GM21825 (cell line): Measurements from ENCODE around the gene PGRMC2.
A peak's percentile ranks its signal among the peaks of the same experiment; 100 is the strongest.

Experiments used
- ATAC-seq: cut with Tn5 transposase; IDR thresholded peaks from one replicate; pipeline ENCODE4 v1.9.1; 2021; ENCODE audit warnings: mild to moderate bottlenecking, moderate library complexity; ENCODE audit not compliant: unreplicated experiment

PGRMC2 gene

DNA sequence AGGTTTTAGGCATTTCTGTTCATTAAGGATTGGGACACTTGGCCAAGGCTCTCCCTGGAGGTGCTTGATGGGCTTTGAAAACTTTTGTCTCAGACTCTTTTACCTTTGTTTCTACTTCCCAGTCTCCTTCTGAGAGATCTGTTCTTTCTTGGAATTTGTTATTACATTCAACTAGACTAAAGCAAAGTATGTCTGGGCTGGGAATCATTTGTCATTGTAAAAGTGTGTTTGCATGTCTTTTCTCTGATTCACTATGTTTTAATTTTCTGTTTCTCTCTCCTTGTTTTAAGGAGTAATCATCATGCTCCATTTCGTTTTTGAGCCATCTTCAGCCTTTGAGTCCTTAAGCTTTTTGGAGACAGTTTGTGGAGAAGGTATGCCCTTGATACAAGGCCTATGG lies 12.2 kb upstream of the PGRMC2 start:
- no peak for ATAC-seq

DNA sequence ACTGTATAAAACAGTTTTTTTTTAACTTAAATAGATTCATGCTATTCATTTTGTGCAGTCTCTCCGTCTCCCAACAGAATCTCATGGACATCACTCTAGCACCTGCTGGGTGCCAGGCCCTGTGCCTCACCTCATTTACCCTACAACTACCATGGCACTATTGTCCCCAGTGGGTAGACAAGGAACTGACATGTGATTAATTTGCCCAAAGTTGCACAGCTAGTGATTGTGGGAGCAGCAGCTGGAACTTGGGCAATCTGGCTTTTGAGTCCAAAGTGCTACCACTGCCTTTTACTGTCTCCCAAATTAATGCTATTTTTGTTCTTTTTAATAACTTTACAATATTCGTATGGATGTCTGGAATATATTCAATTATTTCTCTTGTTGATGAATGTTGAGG lies 11.2 kb upstream of the PGRMC2 start:
- no peak for ATAC-seq

GRCh38 chr4:128298146-128298758 lies 10.6 kb upstream of the PGRMC2 start:
- no peak for ATAC-seq

DNA sequence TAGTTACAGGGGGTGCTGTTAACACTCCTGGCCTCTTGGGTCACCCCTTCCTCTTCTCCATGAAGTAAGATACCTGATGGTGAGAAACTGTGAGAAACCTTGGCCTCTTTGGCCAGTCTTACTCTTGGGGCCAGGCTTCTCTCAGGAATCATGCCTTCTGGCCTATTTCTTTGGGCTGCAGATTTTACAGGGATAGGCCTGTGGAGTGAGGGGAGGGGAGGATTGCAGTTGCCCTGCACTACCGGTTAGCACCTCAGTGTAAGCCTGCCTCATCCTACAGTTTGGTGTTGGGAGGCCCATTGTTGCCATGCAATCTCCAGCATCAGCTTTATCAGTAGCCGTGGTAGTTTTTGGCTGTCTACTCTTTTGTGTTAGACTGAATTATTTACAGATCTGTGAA lies 7.6 kb upstream of the PGRMC2 start:
- ATAC-seq: no peak

DNA sequence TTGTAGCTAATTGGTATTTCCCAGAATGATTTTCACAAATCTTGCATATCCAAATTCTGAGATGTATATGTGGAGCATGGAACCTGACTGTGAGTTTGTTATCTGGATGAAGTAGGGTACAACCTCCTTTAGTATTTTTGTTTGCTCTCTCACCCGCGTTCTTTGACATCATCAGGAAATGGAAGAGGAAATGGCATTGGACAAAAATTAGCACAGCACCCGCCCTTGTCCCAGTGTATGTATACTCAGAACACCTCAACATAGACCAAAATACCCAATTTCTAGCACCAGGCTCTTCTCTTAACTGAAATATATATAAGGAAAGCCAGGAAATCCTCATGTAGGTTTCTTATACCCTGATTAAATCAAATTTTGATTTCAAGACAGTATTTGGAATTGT lies 6.9 kb upstream of the PGRMC2 start:
- no peak for ATAC-seq

GRCh38 chr4:128292349-128292748 lies 4.7 kb upstream of the PGRMC2 start:
- no peak for ATAC-seq

GRCh38 chr4:128291096-128291495 lies 3.5 kb upstream of the PGRMC2 start:
- no peak for ATAC-seq

DNA sequence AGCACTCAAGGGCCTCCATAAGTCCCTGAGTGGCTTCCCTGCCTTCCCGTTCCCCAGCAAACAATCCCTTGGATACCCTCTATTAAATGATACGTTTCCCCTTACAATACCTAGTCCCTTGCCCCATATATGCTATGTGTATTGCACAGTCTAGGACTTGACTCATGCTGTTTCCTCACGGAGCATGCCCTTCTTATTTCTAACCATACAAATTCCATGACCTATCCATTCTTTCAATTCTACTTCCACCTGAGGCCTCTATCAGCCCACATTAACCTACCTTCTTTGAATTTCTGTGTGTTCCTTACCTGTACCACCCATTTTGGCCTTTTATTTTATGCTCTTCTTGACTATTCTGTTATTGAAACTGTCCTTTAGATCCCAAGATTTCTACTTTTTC lies 2.9 kb upstream of the PGRMC2 start:
- ATAC-seq: no peak

- no peak for ATAC-seq
Measured at GRCh38 chr4:128289523-128290158, 2.0 kb upstream of the PGRMC2 start.

GRCh38 chr4:128288689-128289106 lies 1.1 kb upstream of the PGRMC2 start:
- no peak for ATAC-seq

- peak; percentile 82 for ATAC-seq
Measured at GRCh38 chr4:128287871-128288688, 467 bp upstream of the PGRMC2 start.

DNA sequence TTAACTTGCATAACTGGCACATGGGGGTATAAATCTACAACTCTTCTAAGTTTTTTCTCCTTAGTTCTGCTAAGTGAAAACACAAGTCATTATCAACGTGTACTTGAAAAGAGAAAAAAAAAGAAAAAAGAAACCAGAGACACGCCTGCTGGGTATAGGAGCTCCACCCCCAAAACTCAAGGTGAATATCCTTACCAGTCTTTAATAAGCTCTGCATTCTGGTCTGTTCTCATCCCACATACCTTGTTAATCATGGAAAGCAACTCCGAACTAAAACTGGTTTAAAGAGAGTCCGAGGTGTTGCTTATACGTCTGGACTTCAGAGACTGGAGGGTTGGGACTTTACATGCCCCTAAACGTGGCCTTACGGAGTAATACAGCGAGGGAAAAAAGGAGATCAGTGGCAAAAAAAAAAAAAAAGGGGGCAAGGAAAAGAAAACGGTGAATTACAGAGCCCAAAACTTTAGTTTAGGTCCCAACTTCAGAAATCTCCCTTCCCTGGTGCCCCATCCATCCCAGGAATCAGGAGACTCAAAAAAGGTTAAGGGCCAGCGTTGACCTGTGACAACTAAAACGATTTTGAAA lies 1.0 kb downstream of the PGRMC2 start:
- ATAC-seq: no peak

- no peak for ATAC-seq
Measured at GRCh38 chr4:128285085-128285997, 2.3 kb downstream of the PGRMC2 start.

DNA sequence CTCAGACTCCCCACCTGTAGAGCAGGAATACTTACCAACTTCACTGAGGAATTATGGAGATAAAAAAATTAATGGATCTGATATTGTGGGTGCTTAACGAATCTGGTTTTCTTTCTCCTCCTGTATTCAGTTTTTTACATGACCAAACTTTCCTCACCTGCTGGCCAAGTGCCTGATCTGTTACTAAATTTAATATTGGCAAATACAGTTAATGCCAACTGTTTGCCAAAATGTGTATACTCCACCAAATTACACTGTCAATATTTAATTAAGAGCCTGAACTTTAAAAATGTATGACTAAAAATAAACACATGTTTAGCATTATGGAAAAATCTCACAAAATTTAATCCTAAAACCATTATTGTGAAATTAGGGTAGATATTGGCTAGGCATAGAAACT lies 3.3 kb downstream of the PGRMC2 start:
- no peak for ATAC-seq

DNA sequence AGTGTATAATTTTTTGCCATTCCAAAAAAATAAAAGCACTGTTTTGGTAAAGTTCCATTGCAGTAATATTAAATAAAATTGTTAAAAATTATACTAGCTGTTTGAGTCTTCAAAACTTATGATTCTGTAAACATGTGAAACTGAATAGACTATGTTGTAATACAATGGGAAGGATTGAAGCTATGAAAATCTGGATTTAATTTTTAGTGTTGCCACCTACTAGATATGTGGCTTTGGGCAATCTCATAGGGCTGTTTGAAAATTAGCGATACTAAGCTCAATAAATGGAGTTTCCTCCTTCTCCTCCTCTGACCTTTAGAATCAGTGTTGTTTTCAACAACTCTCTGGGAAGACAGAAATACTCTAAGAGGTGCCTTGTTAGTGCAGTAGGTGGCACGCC lies 4.5 kb downstream of the PGRMC2 start:
- no peak for ATAC-seq

- ATAC-seq: no peak
Measured at GRCh38 chr4:128282516-128282915, 5.1 kb downstream of the PGRMC2 start.

DNA sequence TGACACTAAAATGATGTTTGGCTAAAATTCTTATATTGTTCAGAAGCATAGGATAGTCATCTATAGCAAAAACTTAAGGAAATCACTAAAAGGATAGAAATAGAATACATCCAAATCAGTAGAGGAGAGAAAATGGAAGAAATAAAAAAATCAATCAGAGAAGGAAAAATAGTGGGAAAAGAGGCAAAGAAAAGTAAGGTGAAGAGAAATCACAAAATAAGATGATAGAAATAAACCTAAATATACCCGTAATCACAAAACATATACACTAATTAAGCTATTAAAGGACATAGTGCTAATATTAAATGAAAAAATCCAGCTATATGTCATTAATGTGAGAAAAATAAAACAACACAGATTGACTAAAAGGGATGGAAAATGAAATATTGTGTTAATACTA lies 6.3 kb downstream of the PGRMC2 start:
- ATAC-seq: no peak

DNA sequence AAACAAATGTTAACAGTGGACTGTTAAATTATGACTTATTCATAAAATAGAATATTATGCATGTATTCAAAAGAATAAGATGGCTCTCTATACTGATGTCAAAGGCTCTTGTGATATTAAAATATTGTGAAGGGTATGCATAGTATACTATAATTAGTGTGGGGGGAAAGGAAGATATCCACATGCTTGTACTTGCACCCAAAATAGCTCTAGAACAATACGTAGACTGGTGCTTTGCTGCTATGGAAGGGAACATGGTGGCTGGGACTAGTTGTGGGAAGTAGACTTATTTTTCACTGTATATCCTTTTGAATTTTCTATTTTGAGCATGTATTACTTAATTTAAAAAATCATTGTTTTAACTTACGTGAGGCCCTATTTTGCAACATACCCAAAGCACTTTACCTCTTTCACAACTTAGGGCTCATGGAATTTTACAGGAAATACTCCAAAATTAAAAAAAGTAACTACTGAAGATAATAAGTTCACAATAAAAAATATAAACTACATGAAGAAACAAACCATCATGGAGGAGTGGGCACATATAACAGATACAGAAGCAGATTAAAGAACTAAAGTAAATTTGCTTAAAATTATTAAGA lies 7.9 kb downstream of the PGRMC2 start:
- no peak for ATAC-seq

GRCh38 chr4:128277856-128278255 lies 9.8 kb downstream of the PGRMC2 start:
- no peak for ATAC-seq

GRCh38 chr4:128275346-128275745 lies 12.3 kb downstream of the PGRMC2 start:
- no peak for ATAC-seq
